Large intestine (tissue), 3 donors: ENCODE data around the gene CADM1. TPM values are rescaled to one million over a fixed set of nuclear protein-coding genes. Genes with fewer than 3 reads are reported as not detected.

Experiments
- DNase-seq, 2 donors: peaks; one replicate each; pipeline versions ENCODE4 v3.0.0 to v3.0.0-alpha.2; 2013
- H3K27ac ChIP-seq: one replicate; pipeline ENCODE4 v1.5.1; 2013; ENCODE audit warnings: low read length
- H3K27me3 ChIP-seq: 2 replicates; pipeline ENCODE4 v1.6.1; 2013; ENCODE audit warnings: low read length; ENCODE audit not compliant: control insufficient read depth, insufficient read depth
- H3K36me3 ChIP-seq: 2 replicates; pipeline ENCODE4 v1.6.1; 2013; ENCODE audit warnings: low read length; ENCODE audit not compliant: control insufficient read depth, insufficient read depth
- H3K4me1 ChIP-seq: one replicate; pipeline ENCODE4 v1.6.1; 2013; ENCODE audit warnings: low read length; ENCODE audit not compliant: control insufficient read depth, insufficient read depth
- H3K4me3 ChIP-seq: one replicate; pipeline ENCODE4 v1.5.1; 2013; ENCODE audit warnings: low read length
- H3K9me3 ChIP-seq: one replicate; pipeline ENCODE4 v1.6.1; 2013; ENCODE audit warnings: mild to moderate bottlenecking, low read depth, low read length, moderate library complexity; ENCODE audit not compliant: control insufficient read depth
- WGBS: methylation state at CpG from one replicate; pipeline ENCODE4 v1.1.5; 2013; ENCODE audit warnings: low lambda C conversion rate; ENCODE audit not compliant: insufficient coverage; 5-methylcytosine and 5-hydroxymethylcytosine counted together
- polyA plus RNA-seq: library from polyadenylated mRNA; unstranded; fragments of 120-200 nt; gene quantifications from one replicate; pipeline ENCODE4 v1.2.1, GENCODE V29; 2013

CADM1 gene
- polyA plus RNA-seq, 1 donor: 32.7 TPM

DNA sequence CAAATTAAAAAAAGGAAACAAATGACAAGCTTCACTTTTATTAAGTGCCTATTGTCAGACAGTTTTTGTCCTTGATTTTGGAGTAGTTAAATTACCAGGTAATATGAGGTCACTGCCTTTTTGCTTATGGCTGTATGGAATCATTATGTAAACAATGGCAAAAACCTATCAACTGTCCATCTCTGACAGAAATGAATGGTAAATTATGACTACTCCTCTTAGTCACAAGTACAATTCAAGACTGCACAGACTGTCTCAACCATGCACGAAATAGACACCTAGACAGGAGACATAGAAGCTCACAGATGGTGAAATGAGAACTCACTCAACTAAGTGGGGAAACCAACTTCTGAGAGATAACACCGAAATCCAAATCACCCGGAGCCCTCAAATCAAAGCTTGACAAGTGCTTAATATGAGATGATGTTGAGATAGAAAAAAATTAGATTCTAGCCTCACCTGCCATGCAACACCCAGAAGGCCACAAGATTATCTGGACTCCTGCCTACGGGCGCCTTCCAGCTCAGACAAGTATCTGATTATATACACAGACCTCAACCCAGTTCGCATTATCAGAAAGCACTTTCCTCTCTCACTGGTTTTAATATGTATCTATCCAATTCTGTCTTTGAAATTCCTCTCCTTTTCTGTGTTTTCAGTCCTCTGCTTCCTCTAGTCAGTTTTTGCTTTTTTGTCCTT lies 199.3 kb downstream of the CADM1 start:
- H3K27ac ChIP-seq: no peak overlapping the region
- WGBS: no CpG with 5 or more reads among the region's 6 CpGs
- H3K9me3 ChIP-seq: no peaks in the 10 kb centered on the region
- H3K4me1 ChIP-seq: no peaks in the 10 kb centered on the region
- H3K36me3 ChIP-seq: no peaks in the 10 kb centered on the region
- H3K4me3 ChIP-seq: no peak overlapping the region
- H3K27me3 ChIP-seq: no peaks in the 10 kb centered on the region
- no peak for DNase-seq

GRCh38 chr11:115303929-115304531 lies 200.2 kb downstream of the CADM1 start:
- DNase-seq: no peak
- Histone ChIP-seq H3K36me3 (no peaks in the 10 kb centered on the region), H3K27me3 (no peaks in the 10 kb centered on the region), H3K4me3 (no peak overlapping the region), H3K4me1 (no peaks in the 10 kb centered on the region), H3K9me3 (no peaks in the 10 kb centered on the region), H3K27ac (no peak overlapping the region)
- 40% methylated on average over 1 of the region's 2 CpGs for WGBS

GRCh38 chr11:115302946-115303703 lies 201.1 kb downstream of the CADM1 start:
- Histone ChIP-seq H3K27ac (no peak overlapping the region), H3K4me3 (no peak overlapping the region), H3K9me3 (no peaks in the 10 kb centered on the region), H3K27me3 (no peaks in the 10 kb centered on the region), H3K4me1 (no peaks in the 10 kb centered on the region), H3K36me3 (no peaks in the 10 kb centered on the region)
- WGBS: 0% methylated on average over 1 of the region's 5 CpGs
- no peak for DNase-seq

DNA sequence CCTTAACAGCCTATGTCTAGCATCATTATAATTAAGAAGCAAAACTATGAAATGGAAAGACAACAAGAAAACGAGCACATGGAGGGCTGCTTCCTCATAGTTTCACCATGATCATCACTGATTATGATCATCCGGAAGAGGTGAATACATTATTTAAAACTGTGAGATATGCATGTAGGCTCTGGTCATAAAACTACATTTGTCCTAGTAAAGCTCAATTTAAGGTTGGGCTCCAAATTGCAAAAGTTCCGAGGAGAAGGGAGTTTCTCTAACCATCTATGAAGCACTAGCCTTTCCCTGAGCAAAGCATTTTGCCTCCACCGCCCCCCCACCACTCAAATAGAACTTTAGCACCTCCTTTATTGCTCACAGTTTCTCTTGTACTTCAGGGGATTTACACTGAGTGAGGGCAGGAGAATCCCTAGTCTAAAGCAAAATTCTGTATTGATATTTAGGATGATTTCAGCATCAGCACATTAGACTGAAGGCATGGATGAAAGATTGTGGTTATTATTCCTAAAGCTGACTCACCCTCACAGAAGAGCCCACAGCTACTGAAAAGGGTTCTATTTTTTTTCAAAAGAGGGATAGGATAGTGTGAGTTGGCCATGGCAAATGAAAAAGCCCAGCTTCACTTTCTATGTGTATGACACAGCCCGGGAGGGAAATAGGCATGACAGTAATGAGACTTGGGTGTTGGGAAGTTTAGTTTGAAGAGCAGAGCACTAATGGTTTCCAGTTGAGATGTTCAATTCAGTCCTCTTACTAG lies 203.4 kb downstream of the CADM1 start:
- H3K4me1 ChIP-seq: no peaks in the 10 kb centered on the region
- no peaks in the 10 kb centered on the region for H3K36me3 ChIP-seq
- DNase-seq: no peak
- 67% methylated on average over 1 of the region's 5 CpGs for WGBS
- H3K9me3 ChIP-seq: no peaks in the 10 kb centered on the region
- H3K4me3 ChIP-seq: no peak overlapping the region
- no peak overlapping the region for H3K27ac ChIP-seq
- no peaks in the 10 kb centered on the region for H3K27me3 ChIP-seq

GRCh38 chr11:115298300-115299012 lies 205.8 kb downstream of the CADM1 start:
- no peak overlapping the region for H3K4me3 ChIP-seq
- H3K9me3 ChIP-seq: no peaks in the 10 kb centered on the region
- no peaks in the 10 kb centered on the region for H3K27me3 ChIP-seq
- H3K36me3 ChIP-seq: no peaks in the 10 kb centered on the region
- WGBS: 100% methylated on average over 1 of the region's 8 CpGs
- DNase-seq: no peak
- no peak overlapping the region for H3K27ac ChIP-seq
- no peaks in the 10 kb centered on the region for H3K4me1 ChIP-seq

GRCh38 chr11:115297330-115297729 lies 206.9 kb downstream of the CADM1 start:
- Histone ChIP-seq H3K27ac (no peak overlapping the region), H3K4me3 (no peak overlapping the region), H3K27me3 (no peaks in the 10 kb centered on the region), H3K4me1 (no peaks in the 10 kb centered on the region), H3K36me3 (no peaks in the 10 kb centered on the region), H3K9me3 (no peaks in the 10 kb centered on the region)
- 100% methylated on average over 1 of the region's 4 CpGs for WGBS
- DNase-seq: no peak

DNA sequence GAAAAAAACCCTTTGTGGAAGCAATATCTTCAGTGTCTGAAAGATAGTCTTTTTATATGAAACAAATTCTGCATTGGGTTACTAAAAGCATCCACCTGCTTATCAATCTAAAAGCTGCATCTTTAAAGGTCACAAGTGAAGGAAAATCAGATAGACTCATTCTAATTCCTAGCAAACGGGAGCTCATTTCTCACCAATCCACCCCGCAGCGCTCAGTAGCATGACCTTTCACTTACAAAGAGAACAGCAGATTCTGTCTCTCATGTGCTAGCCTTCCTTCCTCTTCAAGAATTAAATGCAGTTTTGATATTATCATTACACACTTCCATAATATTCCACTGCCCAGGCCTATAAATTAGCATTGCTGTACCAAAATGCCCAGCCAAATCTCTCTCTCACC lies 212.9 kb downstream of the CADM1 start:
- Histone ChIP-seq H3K4me3 (no peak overlapping the region), H3K27ac (no peak overlapping the region), H3K4me1 (no peaks in the 10 kb centered on the region), H3K9me3 (no peaks in the 10 kb centered on the region), H3K27me3 (no peaks in the 10 kb centered on the region), H3K36me3 (no peaks in the 10 kb centered on the region)
- 40% methylated on average over 1 of the region's 3 CpGs for WGBS
- DNase-seq: no peak

DNA sequence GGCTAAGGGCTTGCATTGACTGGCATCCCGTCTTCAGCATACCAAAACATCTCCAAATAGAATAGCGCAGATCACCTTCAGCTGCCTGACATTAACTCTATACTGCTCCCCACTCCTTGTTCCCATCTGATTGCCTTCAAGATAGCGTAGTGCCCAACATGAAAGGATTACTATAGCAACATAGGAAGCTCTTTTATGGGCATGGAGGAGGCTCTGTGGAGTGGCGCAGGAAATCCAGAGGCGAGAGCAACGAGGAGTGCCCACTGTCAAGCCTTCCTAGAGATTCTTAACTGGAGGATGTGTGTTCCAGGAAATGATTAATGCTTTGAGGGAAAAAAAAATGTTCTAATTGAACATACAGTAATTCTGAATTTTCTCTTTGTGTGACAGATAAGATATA lies 213.3 kb downstream of the CADM1 start:
- DNase-seq: no peak
- no CpG with 5 or more reads among the region's 6 CpGs for whole genome bisulfite sequencing

GRCh38 chr11:115290479-115290878 lies 213.7 kb downstream of the CADM1 start:
- H3K4me3 ChIP-seq: no peak overlapping the region
- WGBS: 100% methylated on average over 1 of the region's 1 CpG
- no peak for DNase-seq
- no peaks in the 10 kb centered on the region for H3K27me3 ChIP-seq
- no peaks in the 10 kb centered on the region for H3K4me1 ChIP-seq
- H3K9me3 ChIP-seq: no peaks in the 10 kb centered on the region
- no peaks in the 10 kb centered on the region for H3K36me3 ChIP-seq
- no peak overlapping the region for H3K27ac ChIP-seq

More for the DNA sequence above, 213.3 kb downstream of the CADM1 start:
- H3K4me1 ChIP-seq: no peaks in the 10 kb centered on the region
- H3K4me3 ChIP-seq: no peak overlapping the region
- H3K27ac ChIP-seq: no peak overlapping the region
- no peaks in the 10 kb centered on the region for H3K36me3 ChIP-seq
- no peaks in the 10 kb centered on the region for H3K27me3 ChIP-seq
- H3K9me3 ChIP-seq: no peaks in the 10 kb centered on the region

DNA sequence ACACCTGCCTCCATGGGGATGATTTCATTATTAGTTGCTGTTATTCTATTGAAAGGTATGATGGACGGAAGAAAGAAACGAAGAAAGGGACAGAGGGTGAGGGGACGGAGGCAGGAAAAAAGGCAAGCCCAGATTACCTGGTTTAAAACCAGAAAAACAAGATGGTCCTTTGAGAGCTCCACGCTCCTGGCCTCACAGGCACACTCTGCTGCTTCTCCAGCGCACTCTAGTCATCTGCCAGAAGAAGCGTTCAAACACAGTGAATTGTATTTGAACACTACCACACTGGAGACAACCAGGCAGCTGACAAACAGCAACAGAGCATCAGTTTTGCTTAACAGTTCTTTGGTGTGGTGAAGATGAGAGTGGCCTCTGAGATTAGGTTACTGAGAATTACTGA lies 216.9 kb downstream of the CADM1 start:
- no peak for DNase-seq
- Histone ChIP-seq H3K4me1 (no peaks in the 10 kb centered on the region), H3K36me3 (no peaks in the 10 kb centered on the region), H3K9me3 (no peaks in the 10 kb centered on the region), H3K27me3 (no peaks in the 10 kb centered on the region), H3K27ac (no peak overlapping the region), H3K4me3 (no peak overlapping the region)
- 79% methylated on average over 3 of the region's 6 CpGs for WGBS
